SH-SY5Y (cell line): ENCODE measurements around the gene FIGN.

ENCODE experiments used
- GATA2 ChIP-seq: IDR thresholded peaks from 2 replicates; pipeline ENCODE4 v1.6.1; 2011; ENCODE audit warnings: mild to moderate bottlenecking, low read depth, low read length
- GATA3 ChIP-seq: IDR thresholded peaks from 2 replicates; pipeline ENCODE4 v1.6.1; 2011; ENCODE audit warnings: low read depth, mild to moderate bottlenecking, low read length, moderate library complexity

DNA sequence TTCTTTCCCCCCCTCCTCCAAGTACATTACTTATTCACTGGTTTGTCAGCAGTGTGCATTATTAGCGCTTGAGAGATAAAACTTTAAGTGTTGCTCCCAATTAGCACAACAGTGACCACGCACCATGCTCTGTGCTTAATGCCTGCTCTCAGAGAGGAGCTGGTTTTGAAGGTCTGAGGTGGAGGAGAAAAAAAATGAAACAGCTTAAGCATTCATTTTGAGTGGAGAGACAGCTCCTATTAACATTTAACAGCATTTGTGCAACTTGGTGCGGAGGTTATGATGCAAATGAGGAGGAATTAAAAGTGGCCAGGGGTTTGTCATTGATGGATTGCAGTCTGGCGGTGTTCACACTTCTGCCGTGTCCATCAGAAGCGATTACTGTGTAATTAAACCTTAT is 141.8 kb downstream of the FIGN start:
- no peak for TF ChIP-seq GATA2
- no peak for TF ChIP-seq GATA3
